ENCODE data around the gene CORO2B.

- no peak for TF ChIP-seq CTCF (IDR thresholded peaks at IDR 0.05; ENCODE audit: low read depth, low read length)
- no peak for TF ChIP-seq MYC (IDR thresholded peaks at IDR 0.05; ENCODE audit: low read depth, low read length)
Observed at GRCh38 chr15:68595260-68595564, 16.4 kb downstream of the CORO2B start.
